ENCODE results near the gene SLC29A3. TPM values are rescaled to one million over a fixed set of nuclear protein-coding genes. Genes with fewer than 3 reads are reported as not detected.

Gene SLC29A3
- total and polyA plus RNA-seq, 2 of the 8 experiments (the other 6 are each of a cell fraction or from before 2014, with no cell fraction given): 14.0 to 24.6 TPM

DNA sequence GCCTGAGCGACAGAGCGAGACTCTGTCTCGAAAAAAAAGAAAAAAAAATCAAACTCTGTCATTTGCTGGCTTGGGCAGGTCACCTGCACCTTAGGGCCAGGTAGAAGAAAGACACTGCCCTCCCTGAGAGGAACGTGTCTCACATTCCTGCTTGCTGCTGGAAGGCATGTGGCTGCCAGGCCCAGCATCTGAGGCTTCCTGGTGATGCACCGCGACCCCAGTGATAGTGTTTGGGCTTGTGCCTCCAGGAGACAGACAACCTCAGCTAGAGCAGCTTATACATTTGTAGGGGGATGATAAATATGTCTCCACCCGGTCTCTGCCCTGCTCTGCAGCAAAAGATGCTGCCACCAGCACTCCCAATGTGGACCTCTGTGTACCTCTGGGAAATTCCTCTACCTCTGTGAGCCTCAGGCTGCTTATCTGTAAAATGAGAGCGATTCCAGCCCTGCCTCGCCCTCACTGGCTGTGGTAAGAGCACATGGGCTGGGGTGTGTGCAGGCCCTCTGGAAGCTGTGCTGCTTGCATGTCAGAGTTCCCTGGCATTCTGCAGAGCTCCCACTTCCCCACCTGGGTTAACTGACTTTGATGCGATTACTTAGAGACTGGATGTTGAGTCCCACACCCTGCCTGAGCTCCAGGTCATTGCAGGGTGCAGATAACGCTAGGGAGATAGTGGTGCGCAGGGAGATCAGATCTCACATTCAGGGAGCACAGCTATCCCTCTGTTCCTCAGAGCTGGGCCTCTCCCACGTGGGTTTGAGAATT, 19.9 kb downstream of the SLC29A3 start:
- no peak for FAIRE-seq

More for the DNA sequence above, 19.9 kb downstream of the SLC29A3 start:
- H2BK12ac ChIP-seq (ENCODE audit: low read depth, low read length): no peak overlapping the region; the same call in 1 of the 2 replicates
- ChIA-PET CTCF (ENCODE audit: partially characterized antibody) (interaction anchor here (0.5 to 3.8 kb wide), 20 partner anchors 8 to 301 kb away, joined by 3 to 19 read pairs (median 5); partner anchors contain the start of gene SLC29A3), POLR2A (ENCODE audit: partially characterized antibody) (interaction anchor here (1.6 kb wide), 1 partner anchor 9 kb away, joined by 5 read pairs; no protein-coding TSS in a partner anchor)
- H3K4me3 ChIP-seq (ENCODE audit: extremely low read depth in 1 of 4, insufficient read depth in 2 of 4, low read depth in 3 of 4, low read length in 4 of 4): no peak overlapping the region
- H3K79me2 ChIP-seq (ENCODE audit: control insufficient read depth in 1 of 2, insufficient read depth in 2 of 2, low read length in 2 of 2): no peaks in the 10 kb centered on the region
- H2BK15ac ChIP-seq (ENCODE audit: low read length): no peak overlapping the region; the same call in 1 of the 2 replicates
- no peak overlapping the region for H3K27ac ChIP-seq (ENCODE audit: low read depth, low read length)
- no peak overlapping the region for H4K8ac ChIP-seq (ENCODE audit: extremely low read depth, insufficient read depth, low read length)
- H3K4me1 ChIP-seq (replicated peaks in 1 of 4; ENCODE audit: control insufficient read depth in 3 of 4, insufficient read depth in 4 of 4, low read length in 3 of 4): peaks cover 10 to 25% (median 18%) of the 10 kb centered on the region in 4 experiments
- WGBS, 2 experiments (ENCODE audit: extremely low coverage in 1 of 2, insufficient coverage in 1 of 2, insufficient read length in 1 of 2, insufficient replicate concordance in 2 of 2, low coverage in 1 of 2, low lambda C conversion rate in 2 of 2, missing lambda C conversion rate in 1 of 2): 88% methylated on average over 13 of the region's 13 CpGs; no CpG with 5 or more reads in 1 of the 2 experiments
- H2BK20ac ChIP-seq (ENCODE audit: low read length): no peak overlapping the region; the same call in 1 of the 2 replicates
- no peak overlapping the region for H3K23ac ChIP-seq (ENCODE audit: insufficient read length)
- no peak overlapping the region for H2AFZ ChIP-seq (ENCODE audit: low read length)
- DNase-seq (ENCODE audit: low read depth in 1 of 2, low spot score in 2 of 2): no peak
- no peak overlapping the region for H2AK5ac ChIP-seq (ENCODE audit: low read depth, low read length)
- no peak overlapping the region for H3K14ac ChIP-seq (ENCODE audit: insufficient read length)
- no peaks in the 10 kb centered on the region for H4K20me1 ChIP-seq (replicated peaks in 1 of 2; ENCODE audit: control insufficient read depth in 1 of 2, insufficient read depth in 2 of 2, low read length in 2 of 2)
- no peak overlapping the region for H3K9ac ChIP-seq (replicated peaks in 1 of 4; ENCODE audit: extremely low read depth in 1 of 4, low read depth in 3 of 4, low read length in 3 of 4)
- no peak overlapping the region for H2BK120ac ChIP-seq (replicated peaks; ENCODE audit: low read depth, low read length)
- H3K4ac ChIP-seq (replicated peaks; ENCODE audit: insufficient read length, low read depth, low read length): no peak overlapping the region
- no peak overlapping the region for H4K91ac ChIP-seq (replicated peaks; ENCODE audit: insufficient read length, low read length)
- no peaks in the 10 kb centered on the region for H3K27me3 ChIP-seq (replicated peaks in 1 of 4; ENCODE audit: control insufficient read depth in 3 of 4, extremely low read depth in 1 of 4, insufficient read depth in 3 of 4, low read length in 3 of 4)
- no peak overlapping the region for H3K4me2 ChIP-seq (ENCODE audit: insufficient read depth in 1 of 2, low read depth in 2 of 2, low read length in 2 of 2)
- H3K9me3 ChIP-seq (ENCODE audit: insufficient read depth in 2 of 2, low read depth in 1 of 2, low read length in 1 of 2): no peaks in the 10 kb centered on the region
- H4K5ac ChIP-seq (ENCODE audit: insufficient read length, low read depth, low read length): no peak overlapping the region
- no peaks in the 10 kb centered on the region for H3K23me2 ChIP-seq (ENCODE audit: low read depth, low read length)
- no peak overlapping the region for H3K56ac ChIP-seq (replicated peaks; ENCODE audit: insufficient read length, low read depth, low read length)
- peaks cover 0 to 3% (median 0%) of the 10 kb centered on the region in 4 experiments; a peak in 1 of 8 replicates for H3K36me3 ChIP-seq (ENCODE audit: control insufficient read depth in 2 of 4, insufficient read depth in 4 of 4, low read length in 3 of 4)
- H2BK5ac ChIP-seq (ENCODE audit: low read depth, low read length): no peak overlapping the region
- no peak overlapping the region for H3K18ac ChIP-seq (ENCODE audit: extremely low read depth, low read length)
- no peaks in the 10 kb centered on the region for H3K79me1 ChIP-seq (ENCODE audit: low read depth, low read length)

Measured in H1 (cell line).